ENCODE data around the gene XAGE1A.
"Not testable (repeated sequence)": the region's sequence is repeated elsewhere in the genome, so short reads cannot be mapped to it uniquely, and the experiment has no call there.

Gene XAGE1A

GRCh38 chrX:52544147-52544840, 48.7 kb downstream of the XAGE1A start:
- DNase-seq (ENCODE audit: low spot score in 2 of 2): no peak
- H3K36me3 Mint-ChIP-seq (ENCODE audit: insufficient read depth): no peaks in the 10 kb centered on the region
- no peaks in the 10 kb centered on the region for H3K9me3 Mint-ChIP-seq
- ATAC-seq (replicated peaks; ENCODE audit: extremely low read depth, poor library complexity, severe bottlenecking): no peak
- no peak overlapping the region for H3K4me3 Mint-ChIP-seq
- H3K27ac Mint-ChIP-seq (ENCODE audit: low read depth): no peak overlapping the region
- H3K4me1 Mint-ChIP-seq: no peaks in the 10 kb centered on the region
- no peaks in the 10 kb centered on the region for H3K27me3 Mint-ChIP-seq

- not testable (repeated sequence) for H3K4me1 Mint-ChIP-seq; H3K9me3 Mint-ChIP-seq; ATAC-seq (replicated peaks; ENCODE audit: extremely low read depth, poor library complexity, severe bottlenecking); H3K27ac Mint-ChIP-seq (ENCODE audit: low read depth); DNase-seq (ENCODE audit: low spot score in 2 of 2); H3K4me3 Mint-ChIP-seq; H3K27me3 Mint-ChIP-seq; H3K36me3 Mint-ChIP-seq (ENCODE audit: insufficient read depth)
Measured at GRCh38 chrX:52548769-52549168, 53.2 kb downstream of the XAGE1A start.
